Measurements from ENCODE around the gene MRPL17. TPM values are rescaled to one million over a fixed set of nuclear protein-coding genes. Genes with fewer than 3 reads are reported as not detected.
"Not testable (repeated sequence)": the region's sequence is repeated elsewhere in the genome, so short reads cannot be mapped to it uniquely, and the experiment has no call there.

Gene MRPL17
- total RNA-seq, 1 experiment from 2014 or later = 118 TPM

GRCh38 chr11:6690431-6691132, 7.4 kb upstream of the MRPL17 start:
- in situ Hi-C loops (cut with HindIII; ENCODE audit: low pct_unique_long_range_greater_than_20kb, low sequenced_read_pairs); DNase-seq (ENCODE audit: low read depth): not testable (repeated sequence)

- in situ Hi-C loops (cut with HindIII; ENCODE audit: low pct_unique_long_range_greater_than_20kb, low sequenced_read_pairs) = no loop called here
- DNase-seq (ENCODE audit: low read depth) = no peak
Measured at GRCh38 chr11:6687876-6688275, 4.7 kb upstream of the MRPL17 start.

GRCh38 chr11:6686006-6686405, 2.9 kb upstream of the MRPL17 start:
- DNase-seq (ENCODE audit: low read depth) = no peak
- in situ Hi-C loops (cut with HindIII; ENCODE audit: low pct_unique_long_range_greater_than_20kb, low sequenced_read_pairs) = no loop called here

- in situ Hi-C loops (cut with HindIII; ENCODE audit: low pct_unique_long_range_greater_than_20kb, low sequenced_read_pairs); DNase-seq (ENCODE audit: low read depth): not testable (repeated sequence)
Measured at GRCh38 chr11:6684068-6684467, 928 bp upstream of the MRPL17 start.

GRCh38 chr11:6682591-6682935, 577 bp downstream of the MRPL17 start:
- in situ Hi-C loops (cut with HindIII; ENCODE audit: low pct_unique_long_range_greater_than_20kb, low sequenced_read_pairs) = no loop called here
- DNase-seq (ENCODE audit: low read depth) = no peak

GRCh38 chr11:6681949-6682348, 1.2 kb downstream of the MRPL17 start:
- no peak for DNase-seq (ENCODE audit: low read depth)
- in situ Hi-C loops (cut with HindIII; ENCODE audit: low pct_unique_long_range_greater_than_20kb, low sequenced_read_pairs) = no loop called here

GRCh38 chr11:6681505-6681904, 1.6 kb downstream of the MRPL17 start:
- in situ Hi-C loops (cut with HindIII; ENCODE audit: low pct_unique_long_range_greater_than_20kb, low sequenced_read_pairs) = no loop called here
- DNase-seq (ENCODE audit: low read depth) = no peak

GRCh38 chr11:6677018-6677417, 6.1 kb downstream of the MRPL17 start:
- in situ Hi-C loops (cut with HindIII; ENCODE audit: low pct_unique_long_range_greater_than_20kb, low sequenced_read_pairs) = no loop called here
- DNase-seq (ENCODE audit: low read depth) = no peak

GRCh38 chr11:6674862-6675261, 8.3 kb downstream of the MRPL17 start:
- in situ Hi-C loops (cut with HindIII; ENCODE audit: low pct_unique_long_range_greater_than_20kb, low sequenced_read_pairs) = no loop called here

GRCh38 chr11:6674219-6674597, 8.9 kb downstream of the MRPL17 start:
- in situ Hi-C loops (cut with HindIII; ENCODE audit: low pct_unique_long_range_greater_than_20kb, low sequenced_read_pairs) = no loop called here
- no peak for DNase-seq (ENCODE audit: low read depth)

More at GRCh38 chr11:6674862-6675261, 8.3 kb downstream of the MRPL17 start:
- no peak for DNase-seq (ENCODE audit: low read depth)

GRCh38 chr11:6673523-6674218, 9.5 kb downstream of the MRPL17 start:
- in situ Hi-C loops (cut with HindIII; ENCODE audit: low pct_unique_long_range_greater_than_20kb, low sequenced_read_pairs) = no loop called here
- no peak for DNase-seq (ENCODE audit: low read depth)

- in situ Hi-C loops (cut with HindIII; ENCODE audit: low pct_unique_long_range_greater_than_20kb, low sequenced_read_pairs) = no loop called here
- no peak for DNase-seq (ENCODE audit: low read depth)
Measured at GRCh38 chr11:6671991-6672390, 11.1 kb downstream of the MRPL17 start.

- in situ Hi-C loops (cut with HindIII; ENCODE audit: low pct_unique_long_range_greater_than_20kb, low sequenced_read_pairs) = no loop called here
- no peak for DNase-seq (ENCODE audit: low read depth)
Measured at GRCh38 chr11:6670202-6670830, 12.8 kb downstream of the MRPL17 start.

- in situ Hi-C loops (cut with HindIII; ENCODE audit: low pct_unique_long_range_greater_than_20kb, low sequenced_read_pairs) = no loop called here
- no peak for DNase-seq (ENCODE audit: low read depth)
Measured at GRCh38 chr11:6667733-6668374, 15.3 kb downstream of the MRPL17 start.

- in situ Hi-C loops (cut with HindIII; ENCODE audit: low pct_unique_long_range_greater_than_20kb, low sequenced_read_pairs) = no loop called here
- no peak for DNase-seq (ENCODE audit: low read depth)
Measured at GRCh38 chr11:6666302-6667183, 16.6 kb downstream of the MRPL17 start.

GRCh38 chr11:6664551-6664950, 18.6 kb downstream of the MRPL17 start:
- DNase-seq (ENCODE audit: low read depth) = no peak

GRCh38 chr11:6663794-6664469, 19.2 kb downstream of the MRPL17 start:
- DNase-seq (ENCODE audit: low read depth) = no peak
- in situ Hi-C loops (cut with HindIII; ENCODE audit: low pct_unique_long_range_greater_than_20kb, low sequenced_read_pairs) = no loop called here

More at GRCh38 chr11:6664551-6664950, 18.6 kb downstream of the MRPL17 start:
- in situ Hi-C loops (cut with HindIII; ENCODE audit: low pct_unique_long_range_greater_than_20kb, low sequenced_read_pairs) = no loop called here

GRCh38 chr11:6660712-6661111, 22.4 kb downstream of the MRPL17 start:
- in situ Hi-C loops (cut with HindIII; ENCODE audit: low pct_unique_long_range_greater_than_20kb, low sequenced_read_pairs) = no loop called here
- DNase-seq (ENCODE audit: low read depth) = no peak
